Uterus (tissue), 2 donors: ENCODE data around the gene TEX14.

Source experiments
- CTCF ChIP-seq, 4 experiments: fragments of 200-600 bp in 2 of 4; fragments of 450-650 bp in 2 of 4; sonication (generic) in 2 of 4; IDR thresholded peaks; one replicate each; pipeline ENCODE4 v1.5.1; 2016 to 2019; ENCODE audit warnings: antibody characterized with exemption in 4 of 4, mild to moderate bottlenecking in 2 of 4, moderate library complexity in 1 of 4
- POLR2A ChIP-seq, 2 donors: fragments of 450-650 bp; IDR thresholded peaks; one replicate each; pipeline ENCODE4 v1.6.1; 2016; ENCODE audit warnings: antibody characterized with exemption in 2 of 2, mild to moderate bottlenecking in 1 of 2, moderate library complexity in 1 of 2

DNA sequence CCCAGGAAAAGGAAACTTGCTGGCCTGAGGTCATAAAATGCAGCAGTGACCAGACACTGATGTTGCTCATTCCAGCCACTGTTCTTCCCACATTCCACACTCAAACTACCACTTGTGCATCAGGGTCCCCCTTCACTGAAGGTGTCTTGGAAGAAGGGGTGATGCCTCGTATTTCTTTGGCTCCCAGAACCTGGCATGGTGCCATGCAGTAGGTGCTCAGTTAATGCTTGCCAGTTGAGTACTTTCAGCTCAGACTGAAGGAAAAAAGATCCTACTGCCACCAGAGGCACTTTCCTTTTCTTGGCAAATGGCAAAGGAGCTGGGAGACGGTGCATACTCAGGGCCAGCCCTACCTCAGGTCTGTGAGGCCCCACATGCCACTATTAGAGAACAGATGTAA lies 73.5 kb downstream of the TEX14 start:
- no peak for TF ChIP-seq CTCF (IDR thresholded peaks at IDR 0.05)
- TF ChIP-seq POLR2A (IDR thresholded peaks at IDR 0.05) = no peak
